Caco-2 (cell line): ENCODE results near the gene PCDH15. TPM values are rescaled to one million over a fixed set of nuclear protein-coding genes. Genes with fewer than 3 reads are reported as not detected.

Experiments
- BruUV-seq: library from RNA; stranded (reverse); fragments of 400-500 nt; replicated peaks from 2 replicates; lab custom pipeline; 2021; lab: Mats Ljungman, UMichigan
- CTCF ChIA-PET: fragments of 300-600 bp; sonication (Branson Sonifier 250); formaldehyde crosslinking; loops from one replicate; lab custom pipeline; 2022; ENCODE audit warnings: antibody characterized with exemption; lab: Charles Lee
- POLR2A ChIA-PET: fragments of 300-600 bp; sonication (Branson Sonifier 250); formaldehyde crosslinking; loops from one replicate; lab custom pipeline; 2022; ENCODE audit warnings: antibody characterized with exemption; lab: Charles Lee
- DNase-seq, 2 experiments: peaks; one replicate each; pipeline versions ENCODE4 v3.0.0 to v3.0.0-alpha.2; 2020 to 2022
- H3K27me3 ChIP-seq: replicated peaks from 2 replicates; pipeline ENCODE4 v1.6.0; 2011; ENCODE audit warnings: low read length; ENCODE audit not compliant: control insufficient read depth, insufficient read depth
- H3K36me3 ChIP-seq: 2 replicates; pipeline ENCODE4 v1.5.1; 2011; ENCODE audit warnings: low read length; ENCODE audit not compliant: control insufficient read depth, insufficient read depth
- H3K4me1 ChIP-seq: fragments of 250-450 bp; sonication (Bioruptor Pico); 2 replicates; pipeline ENCODE4 v1.5.1; 2020; ENCODE audit warnings: mild to moderate bottlenecking
- H3K4me3 ChIP-seq: 2 replicates; pipeline ENCODE4 v1.5.1; 2011; ENCODE audit warnings: low read depth, mild to moderate bottlenecking, control low read depth, low read length
- H3K9me3 ChIP-seq: fragments of 250-450 bp; sonication (Bioruptor Pico); 2 replicates; pipeline ENCODE4 v1.5.1; 2020; ENCODE audit warnings: mild to moderate bottlenecking, moderate library complexity
- H3K27ac Mint-ChIP-seq: one replicate; pipeline ENCODE4 v1.8.0; 2022; ENCODE audit warnings: mixed read lengths; ENCODE audit not compliant: unreplicated experiment
- H3K27me3 Mint-ChIP-seq: one replicate; pipeline ENCODE4 v1.8.0; 2022; ENCODE audit warnings: mixed read lengths; ENCODE audit not compliant: insufficient read depth, unreplicated experiment
- H3K36me3 Mint-ChIP-seq: one replicate; pipeline ENCODE4 v1.8.0; 2022; ENCODE audit warnings: mild to moderate bottlenecking, mixed read lengths; ENCODE audit not compliant: insufficient read depth, unreplicated experiment
- H3K4me1 Mint-ChIP-seq: one replicate; pipeline ENCODE4 v1.8.0; 2022; ENCODE audit warnings: low read depth, mixed read lengths; ENCODE audit not compliant: unreplicated experiment
- H3K4me3 Mint-ChIP-seq: one replicate; pipeline ENCODE4 v1.8.0; 2022; ENCODE audit warnings: mild to moderate bottlenecking, moderate library complexity, mixed read lengths; ENCODE audit not compliant: unreplicated experiment
- H3K9me3 Mint-ChIP-seq: one replicate; pipeline ENCODE4 v1.8.0; 2022; ENCODE audit warnings: mixed read lengths; ENCODE audit not compliant: unreplicated experiment
- CTCF ChIP-seq, 2 experiments: fragments of 200-600 bp in 1 of 2; IDR thresholded peaks; 1 replicate in 1 of 2; 2 replicates in 1 of 2; pipeline versions ENCODE4 v1.5.1 to v1.8.0; 2011 to 2022; ENCODE audit warnings: antibody characterized with exemption in 1 of 2, control low read depth in 1 of 2, inconsistent platforms in 1 of 2, low read depth in 1 of 2, low read length in 1 of 2, mild to moderate bottlenecking in 1 of 2, moderate library complexity in 1 of 2; ENCODE audit not compliant: insufficient read depth in 1 of 2, severe bottlenecking in 1 of 2, unreplicated experiment in 1 of 2
- intact Hi-C: fragments of 100-400 bp; cut with micrococcal nuclease; formaldehyde crosslinking; loops from one replicate; pipeline ENCODE4 v1.10.0; 2022; ENCODE audit not compliant: unreplicated experiment
- total RNA-seq: library from RNA; stranded (reverse); gene quantifications from 2 replicates; pipeline ENCODE4 v1.2.3, GENCODE V29; 2022

The PCDH15 gene
- total RNA-seq, 1 experiment from 2014 or later = 0.02 TPM

- Histone ChIP-seq H3K27me3 (no peaks in the 10 kb centered on the region), H3K4me3 (no peak overlapping the region), H3K9me3 (no peaks in the 10 kb centered on the region), H3K36me3 (no peaks in the 10 kb centered on the region), H3K4me1 (no peaks in the 10 kb centered on the region)
- no peak for TF ChIP-seq CTCF (IDR thresholded peaks at IDR 0.05; ENCODE audit: insufficient read depth in 1 of 2, low read depth in 1 of 2, low read length in 1 of 2, severe bottlenecking in 1 of 2, unreplicated experiment in 1 of 2)
- intact Hi-C loops = no loop called here
- Mint-ChIP-seq H3K4me3 (no peak overlapping the region), H3K27ac (no peak overlapping the region), H3K4me1 (no peaks in the 10 kb centered on the region), H3K9me3 (no peaks in the 10 kb centered on the region), H3K27me3 (no peaks in the 10 kb centered on the region), H3K36me3 (no peaks in the 10 kb centered on the region)
- no TSS peak for BruUV-seq
- no peak for DNase-seq
- CTCF ChIA-PET = no interaction called here
- POLR2A ChIA-PET = no interaction called here
These were observed 774.7 kb downstream of the PCDH15 start for GRCh38 chr10:54026340-54026739.

DNA sequence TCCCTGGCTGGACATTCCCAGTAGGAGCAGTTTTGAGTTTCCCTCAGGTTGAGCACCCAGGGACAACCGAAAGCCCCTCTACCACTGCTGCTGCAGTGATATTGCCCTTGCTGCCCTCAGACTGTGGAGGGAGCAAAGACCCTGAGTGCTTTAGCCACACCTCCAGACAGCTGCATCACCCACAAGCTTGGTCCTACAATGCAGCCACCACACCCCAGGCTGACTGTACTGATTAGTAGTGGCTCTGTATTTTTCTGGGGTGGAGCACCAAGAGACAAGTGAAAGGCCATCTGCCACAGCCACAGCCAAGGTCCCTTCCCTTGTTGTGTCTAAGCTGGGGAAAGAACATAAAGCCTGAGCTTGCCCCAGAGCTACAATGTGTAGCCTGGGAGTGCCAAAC is 789.9 kb downstream of the PCDH15 start:
- ChIA-PET CTCF (no interaction called here), POLR2A (no interaction called here)
- no peak for TF ChIP-seq CTCF (IDR thresholded peaks at IDR 0.05; ENCODE audit: insufficient read depth in 1 of 2, low read depth in 1 of 2, low read length in 1 of 2, severe bottlenecking in 1 of 2, unreplicated experiment in 1 of 2)
- Histone ChIP-seq H3K9me3 (no peaks in the 10 kb centered on the region), H3K36me3 (no peaks in the 10 kb centered on the region), H3K4me3 (no peak overlapping the region), H3K27me3 (no peaks in the 10 kb centered on the region), H3K4me1 (no peaks in the 10 kb centered on the region)
- Mint-ChIP-seq H3K36me3 (no peaks in the 10 kb centered on the region), H3K27ac (no peak overlapping the region), H3K27me3 (no peaks in the 10 kb centered on the region), H3K4me1 (no peaks in the 10 kb centered on the region), H3K4me3 (no peak overlapping the region), H3K9me3 (peaks cover 19% of the 10 kb centered on the region)
- BruUV-seq = no TSS peak
- DNase-seq = no peak
- intact Hi-C loops = no loop called here

GRCh38 chr10:54010337-54010933 is 790.6 kb downstream of the PCDH15 start:
- peaks cover 26% of the 10 kb centered on the region for H3K9me3 Mint-ChIP-seq

More at GRCh38 chr10:54010337-54010933, 790.6 kb downstream of the PCDH15 start:
- Histone ChIP-seq H3K9me3 (no peaks in the 10 kb centered on the region), H3K4me1 (no peaks in the 10 kb centered on the region), H3K27me3 (no peaks in the 10 kb centered on the region), H3K36me3 (no peaks in the 10 kb centered on the region), H3K4me3 (no peak overlapping the region)
- ChIA-PET POLR2A (no interaction called here), CTCF (no interaction called here)
- Mint-ChIP-seq H3K27ac (no peak overlapping the region), H3K4me3 (no peak overlapping the region), H3K27me3 (no peaks in the 10 kb centered on the region), H3K4me1 (no peaks in the 10 kb centered on the region), H3K36me3 (no peaks in the 10 kb centered on the region)
- TF ChIP-seq CTCF (IDR thresholded peaks at IDR 0.05; ENCODE audit: insufficient read depth in 1 of 2, low read depth in 1 of 2, low read length in 1 of 2, severe bottlenecking in 1 of 2, unreplicated experiment in 1 of 2) = no peak
- no TSS peak for BruUV-seq
- no peak for DNase-seq
- intact Hi-C loops = no loop called here
